Muscle of leg (tissue), 11 donors: ENCODE results near the gene FABP6. TPM values are rescaled to one million over a fixed set of nuclear protein-coding genes. Genes with fewer than 3 reads are reported as not detected.
"Not testable (repeated sequence)": the region's sequence is repeated elsewhere in the genome, so short reads cannot be mapped to it uniquely, and the experiment has no call there.

Experiments used
- DNase-seq: peaks from one replicate; pipeline ENCODE4 v3.0.0; 2013
- H3K27ac ChIP-seq: one replicate; pipeline ENCODE4 v1.5.1; 2013; ENCODE audit warnings: mild to moderate bottlenecking, low read length, control low read depth
- H3K27me3 ChIP-seq: one replicate; pipeline ENCODE4 v1.6.1; 2013; ENCODE audit warnings: low read length; ENCODE audit not compliant: control insufficient read depth, insufficient read depth
- H3K36me3 ChIP-seq: one replicate; pipeline ENCODE4 v1.6.1; 2013; ENCODE audit warnings: low read length; ENCODE audit not compliant: control insufficient read depth, insufficient read depth
- H3K4me1 ChIP-seq: one replicate; pipeline ENCODE4 v1.6.1; 2013; ENCODE audit warnings: low read length; ENCODE audit not compliant: control insufficient read depth, insufficient read depth
- H3K4me3 ChIP-seq: one replicate; pipeline ENCODE4 v1.5.1; 2013; ENCODE audit warnings: low read length, control low read depth
- H3K9me3 ChIP-seq: replicated peaks from 2 replicates; pipeline ENCODE4 v1.6.1; 2013; ENCODE audit warnings: low read depth, low read length; ENCODE audit not compliant: control insufficient read depth
- WGBS: methylation state at CpG from one replicate; pipeline ENCODE4 v1.1.5; 2013; ENCODE audit warnings: missing lambda C conversion rate; ENCODE audit not compliant: insufficient coverage; 5-methylcytosine and 5-hydroxymethylcytosine counted together
- polyA plus RNA-seq, 8 donors: library from polyadenylated mRNA; unstranded; fragments of 120-200 nt; gene quantifications; one replicate each; pipeline versions ENCODE4 v1.2.1 to v1.2.3, GENCODE V29; 2013; ENCODE audit warnings: inconsistent platforms in 1 of 8, low replicate concordance in 1 of 8; ENCODE audit not compliant: insufficient read length in 8 of 8, insufficient read depth in 1 of 8
- total RNA-seq: library from RNA; stranded (reverse); fragments of 120-200 nt; gene quantifications from one replicate; pipeline ENCODE4 v1.2.4, GENCODE V29; 2013

The FABP6 gene
- total and polyA plus RNA-seq, 9 donors = 0.09 to 0.90 (median 0.38) TPM; not detected in 2

- H3K27me3 ChIP-seq, DNase-seq, H3K4me3 ChIP-seq, H3K9me3 ChIP-seq, H3K27ac ChIP-seq, H3K36me3 ChIP-seq: not testable (repeated sequence)
- H3K4me1 ChIP-seq = peaks cover 10% of the 10 kb centered on the region
- 63% methylated on average over 3 of the region's 18 CpGs for WGBS
Observed at GRCh38 chr5:160193076-160193475, 36.2 kb upstream of the FABP6 start.

GRCh38 chr5:160193790-160194189 lies 35.5 kb upstream of the FABP6 start:
- not testable (repeated sequence) for H3K27me3 ChIP-seq, H3K9me3 ChIP-seq, H3K4me3 ChIP-seq, H3K27ac ChIP-seq, H3K36me3 ChIP-seq, DNase-seq
- H3K4me1 ChIP-seq = peaks cover 10% of the 10 kb centered on the region
- WGBS = 96% methylated on average over 14 of the region's 28 CpGs

GRCh38 chr5:160197341-160198144 lies 31.8 kb upstream of the FABP6 start:
- H3K4me1 ChIP-seq = peaks cover 18% of the 10 kb centered on the region
- no peak overlapping the region for H3K27ac ChIP-seq
- H3K36me3 ChIP-seq = no peaks in the 10 kb centered on the region
- H3K4me3 ChIP-seq = no peak overlapping the region
- WGBS = 32% methylated on average over 10 of the region's 11 CpGs
- H3K9me3 ChIP-seq = no peaks in the 10 kb centered on the region
- peak; percentile 48 for DNase-seq
- H3K27me3 ChIP-seq = no peaks in the 10 kb centered on the region

- WGBS = 20% methylated on average over 1 of the region's 5 CpGs
- Histone ChIP-seq H3K4me3 (no peak overlapping the region), H3K27ac (no peak overlapping the region), H3K4me1 (peaks cover 18% of the 10 kb centered on the region), H3K9me3 (no peaks in the 10 kb centered on the region), H3K36me3 (no peaks in the 10 kb centered on the region), H3K27me3 (no peaks in the 10 kb centered on the region)
- DNase-seq = no peak
Observed at GRCh38 chr5:160198146-160198545, 31.2 kb upstream of the FABP6 start.

GRCh38 chr5:160198841-160199409 lies 30.4 kb upstream of the FABP6 start:
- Histone ChIP-seq H3K36me3 (no peaks in the 10 kb centered on the region), H3K27ac (no peak overlapping the region), H3K4me1 (peaks cover 18% of the 10 kb centered on the region), H3K27me3 (no peaks in the 10 kb centered on the region), H3K9me3 (no peaks in the 10 kb centered on the region), H3K4me3 (no peak overlapping the region)
- WGBS = 31% methylated on average over 3 of the region's 8 CpGs
- no peak for DNase-seq

- Histone ChIP-seq H3K4me3 (peak overlapping the region; percentile 34), H3K27me3 (no peaks in the 10 kb centered on the region), H3K27ac (no peak overlapping the region), H3K36me3 (no peaks in the 10 kb centered on the region), H3K4me1 (peaks cover 18% of the 10 kb centered on the region), H3K9me3 (no peaks in the 10 kb centered on the region)
- 3% methylated on average over 27 of the region's 30 CpGs for WGBS
- peak; percentile 78 for DNase-seq
Observed at GRCh38 chr5:160199410-160199911, 29.8 kb upstream of the FABP6 start.

- H3K4me3 ChIP-seq = no peak overlapping the region
- no peak overlapping the region for H3K27ac ChIP-seq
- no peaks in the 10 kb centered on the region for H3K9me3 ChIP-seq
- no peak for DNase-seq
- no peaks in the 10 kb centered on the region for H3K27me3 ChIP-seq
- no peaks in the 10 kb centered on the region for H3K4me1 ChIP-seq
- WGBS = no CpG with 5 or more reads among the region's 2 CpGs
- no peaks in the 10 kb centered on the region for H3K36me3 ChIP-seq
Observed at GRCh38 chr5:160207061-160207460, 22.2 kb upstream of the FABP6 start.

GRCh38 chr5:160209917-160210316 lies 19.4 kb upstream of the FABP6 start:
- 100% methylated on average over 2 of the region's 2 CpGs for WGBS
- Histone ChIP-seq H3K9me3 (no peaks in the 10 kb centered on the region), H3K27ac (no peak overlapping the region), H3K4me3 (no peak overlapping the region), H3K36me3 (no peaks in the 10 kb centered on the region), H3K4me1 (no peaks in the 10 kb centered on the region), H3K27me3 (no peaks in the 10 kb centered on the region)
- no peak for DNase-seq

- H3K4me1 ChIP-seq = no peaks in the 10 kb centered on the region
- no peak overlapping the region for H3K27ac ChIP-seq
- no peak overlapping the region for H3K4me3 ChIP-seq
- no peaks in the 10 kb centered on the region for H3K36me3 ChIP-seq
- DNase-seq = no peak
- no peaks in the 10 kb centered on the region for H3K27me3 ChIP-seq
- H3K9me3 ChIP-seq = no peaks in the 10 kb centered on the region
- WGBS = 100% methylated on average over 1 of the region's 9 CpGs
Observed at GRCh38 chr5:160210606-160211005, 18.7 kb upstream of the FABP6 start.

- Histone ChIP-seq H3K9me3 (no peaks in the 10 kb centered on the region), H3K27ac (no peak overlapping the region), H3K27me3 (no peaks in the 10 kb centered on the region), H3K4me3 (no peak overlapping the region), H3K36me3 (no peaks in the 10 kb centered on the region), H3K4me1 (no peaks in the 10 kb centered on the region)
- no peak for DNase-seq
- no CpG with 5 or more reads among the region's 2 CpGs for WGBS
Observed at GRCh38 chr5:160211352-160211751, 18.0 kb upstream of the FABP6 start.
